Activated naive CD8-positive, alpha-beta T cell treated with anti-CD3 and anti-CD28 coated beads, Interleukin-2, amount 10 ng/mL, durations not matched to agents 7 days and 5 days (primary cell): ENCODE measurements around the gene BNC2. TPM values are rescaled to one million over a fixed set of nuclear protein-coding genes. Genes with fewer than 3 reads are reported as not detected.
"Not testable (repeated sequence)": the region's sequence is repeated elsewhere in the genome, so short reads cannot be mapped to it uniquely, and the experiment has no call there.

Experiments
- ATAC-seq: fragments of 150-1000 bp; cut with Tn5 transposase; one replicate; pipeline ENCODE4 v1.10.0; 2021; ENCODE audit warnings: low read depth, moderate library complexity
- POLR2A ChIA-PET: fragments of 350-600 bp; sonication (Branson Sonifier 250); formaldehyde crosslinking; loops from one replicate; lab custom pipeline; 2021; ENCODE audit warnings: antibody characterized with exemption; lab: Charles Lee
- DNase-seq: peaks from one replicate; pipeline ENCODE4 v3.0.0; 2021
- H3K27ac Mint-ChIP-seq: one replicate; pipeline ENCODE4 v1.8.0; 2022; ENCODE audit warnings: mild to moderate bottlenecking, mixed read lengths
- H3K27me3 Mint-ChIP-seq: one replicate; pipeline ENCODE4 v1.8.0; 2022; ENCODE audit warnings: mild to moderate bottlenecking, moderate library complexity, mixed read lengths
- H3K36me3 Mint-ChIP-seq: one replicate; pipeline ENCODE4 v1.8.0; 2021; ENCODE audit warnings: mild to moderate bottlenecking, mixed read lengths
- H3K4me1 Mint-ChIP-seq: one replicate; pipeline ENCODE4 v1.8.0; 2021; ENCODE audit warnings: mixed read lengths
- H3K4me3 Mint-ChIP-seq: one replicate; pipeline ENCODE4 v1.8.0; 2022; ENCODE audit warnings: mild to moderate bottlenecking, moderate library complexity, mixed read lengths
- H3K9me3 Mint-ChIP-seq: one replicate; pipeline ENCODE4 v1.8.0; 2021; ENCODE audit warnings: mixed read lengths
- total RNA-seq, 2 experiments: library from RNA; stranded (reverse); gene quantifications; one replicate each; pipeline ENCODE4 v1.2.3, GENCODE V29; 2021

The BNC2 gene
- total RNA-seq, 2 experiments from 2014 or later = not detected

DNA sequence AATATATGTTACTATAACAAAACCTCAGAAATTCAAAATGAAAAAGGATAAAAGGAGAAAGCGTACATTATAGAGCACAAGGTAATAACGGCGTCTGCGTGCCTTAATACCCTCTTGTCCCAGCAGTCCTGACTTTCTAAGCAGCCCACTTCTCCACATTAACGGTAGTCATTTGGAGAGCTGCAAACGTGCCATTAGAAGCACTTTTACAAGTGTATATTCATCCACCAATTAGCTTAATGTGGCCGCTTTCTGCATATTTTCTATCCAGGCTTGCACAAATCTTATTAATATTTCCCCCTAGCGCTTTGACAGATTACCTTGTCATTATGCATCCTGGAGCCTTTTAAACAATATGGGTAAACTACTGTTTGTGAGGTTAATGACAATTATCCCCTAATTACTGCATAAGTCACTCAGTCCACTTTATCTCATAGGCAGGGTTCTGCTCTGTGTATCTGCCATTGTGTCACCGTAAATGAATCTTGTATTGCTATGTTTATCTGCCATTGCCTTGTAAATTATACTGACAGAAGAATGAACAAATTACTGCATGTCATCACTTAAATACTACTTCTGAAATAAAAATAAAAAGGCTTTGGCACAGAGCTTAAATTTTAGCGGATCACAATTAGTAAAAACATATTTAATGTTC lies 421.3 kb downstream of the BNC2 start:
- Mint-ChIP-seq H3K9me3 (no peaks in the 10 kb centered on the region), H3K27ac (no peak overlapping the region), H3K4me1 (no peaks in the 10 kb centered on the region), H3K4me3 (no peak overlapping the region), H3K27me3 (no peaks in the 10 kb centered on the region), H3K36me3 (no peaks in the 10 kb centered on the region)
- no peak for DNase-seq
- ATAC-seq = no peak
- POLR2A ChIA-PET = no interaction called here

DNA sequence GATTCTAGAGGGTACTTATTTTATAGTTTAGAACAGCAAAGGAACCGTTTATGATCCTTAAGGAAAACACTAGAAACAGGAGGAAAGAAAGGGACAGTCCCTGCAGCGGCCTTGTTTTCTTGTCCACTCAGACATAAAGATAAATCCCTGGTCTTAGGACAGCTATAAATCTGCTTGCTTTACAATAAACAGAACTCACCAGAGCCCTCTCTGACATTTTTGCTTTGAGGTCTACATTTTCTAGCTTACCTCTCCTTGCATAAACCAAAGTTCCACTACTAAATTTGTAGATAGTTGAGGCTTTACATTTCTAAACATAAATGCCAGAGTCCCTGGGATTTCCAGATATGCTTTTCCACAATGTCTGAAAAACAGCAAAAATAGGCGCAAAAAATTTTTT lies 422.5 kb downstream of the BNC2 start:
- Mint-ChIP-seq H3K36me3 (no peaks in the 10 kb centered on the region), H3K27me3 (no peaks in the 10 kb centered on the region), H3K27ac (no peak overlapping the region), H3K4me1 (no peaks in the 10 kb centered on the region), H3K4me3 (no peak overlapping the region), H3K9me3 (no peaks in the 10 kb centered on the region)
- no peak for DNase-seq
- ATAC-seq = no peak
- POLR2A ChIA-PET = no interaction called here

- no peaks in the 10 kb centered on the region for H3K36me3 Mint-ChIP-seq
- H3K4me3 Mint-ChIP-seq = no peak overlapping the region
- H3K4me1 Mint-ChIP-seq = no peaks in the 10 kb centered on the region
- DNase-seq (no peak), ATAC-seq (no peak)
- POLR2A ChIA-PET = no interaction called here
- H3K27ac Mint-ChIP-seq = no peak overlapping the region
- no peaks in the 10 kb centered on the region for H3K27me3 Mint-ChIP-seq
- H3K9me3 Mint-ChIP-seq = no peaks in the 10 kb centered on the region
These were observed 423.8 kb downstream of the BNC2 start for GRCh38 chr9:16446636-16447035.

- H3K27me3 Mint-ChIP-seq = no peaks in the 10 kb centered on the region
- no peaks in the 10 kb centered on the region for H3K9me3 Mint-ChIP-seq
These were observed 425.1 kb downstream of the BNC2 start for GRCh38 chr9:16445141-16445920.

DNA sequence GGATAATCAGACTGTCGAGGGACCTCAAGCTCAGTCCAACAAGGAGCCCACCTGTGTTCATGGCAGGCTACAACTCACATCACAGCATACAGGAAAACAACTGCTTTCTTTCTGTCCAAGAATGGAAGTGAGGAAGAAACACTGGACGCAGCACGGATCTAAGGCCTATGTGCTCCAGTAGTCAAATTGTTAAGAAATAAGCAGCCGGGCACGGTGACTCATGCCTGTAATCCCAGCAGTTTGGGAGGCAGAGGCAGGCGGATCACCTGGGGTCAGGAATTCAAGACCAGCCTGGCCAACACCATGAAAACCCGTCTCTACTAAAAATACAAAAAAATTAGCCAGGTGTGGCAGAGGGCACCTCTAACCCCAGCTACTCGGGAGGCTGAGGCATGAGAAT lies 427.8 kb downstream of the BNC2 start:
- H3K36me3 Mint-ChIP-seq = no peaks in the 10 kb centered on the region
- peaks cover 4% of the 10 kb centered on the region for H3K9me3 Mint-ChIP-seq
- ATAC-seq = no peak
- H3K27me3 Mint-ChIP-seq = no peaks in the 10 kb centered on the region
- no peak overlapping the region for H3K4me3 Mint-ChIP-seq
- no peaks in the 10 kb centered on the region for H3K4me1 Mint-ChIP-seq
- no peak overlapping the region for H3K27ac Mint-ChIP-seq
- no peak for DNase-seq
- POLR2A ChIA-PET = no interaction called here

More at GRCh38 chr9:16445141-16445920, 425.1 kb downstream of the BNC2 start:
- Mint-ChIP-seq H3K36me3 (no peaks in the 10 kb centered on the region), H3K27ac (no peak overlapping the region), H3K4me1 (no peaks in the 10 kb centered on the region), H3K4me3 (no peak overlapping the region)
- POLR2A ChIA-PET = no interaction called here
- ATAC-seq (no peak), DNase-seq (no peak)

DNA sequence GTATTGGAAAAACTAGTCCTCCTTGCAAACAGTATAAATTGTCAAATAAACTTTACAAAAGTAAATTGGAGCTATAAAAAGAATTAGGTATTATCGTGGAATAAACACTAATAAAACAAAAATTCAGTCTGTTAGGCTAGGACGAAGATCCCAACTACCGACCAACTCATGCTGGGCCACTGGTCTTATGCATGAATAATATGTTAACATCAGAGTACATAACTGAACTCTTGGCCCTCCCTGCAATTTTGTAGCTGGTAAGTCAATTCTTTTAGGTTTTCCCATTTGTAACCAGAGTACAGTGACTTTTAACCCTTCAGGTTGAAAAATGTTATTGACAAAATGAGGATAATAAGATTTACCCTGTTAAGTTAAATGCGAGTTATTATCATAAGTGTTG lies 428.7 kb downstream of the BNC2 start:
- no peak overlapping the region for H3K4me3 Mint-ChIP-seq
- H3K27me3 Mint-ChIP-seq = no peaks in the 10 kb centered on the region
- no peaks in the 10 kb centered on the region for H3K36me3 Mint-ChIP-seq
- H3K9me3 Mint-ChIP-seq = peaks cover 5% of the 10 kb centered on the region
- POLR2A ChIA-PET = no interaction called here
- DNase-seq = no peak
- ATAC-seq = no peak
- no peak overlapping the region for H3K27ac Mint-ChIP-seq
- H3K4me1 Mint-ChIP-seq = no peaks in the 10 kb centered on the region

- DNase-seq, POLR2A ChIA-PET, H3K27me3 Mint-ChIP-seq, H3K27ac Mint-ChIP-seq, H3K4me3 Mint-ChIP-seq, ATAC-seq, H3K36me3 Mint-ChIP-seq, H3K4me1 Mint-ChIP-seq: not testable (repeated sequence)
- H3K9me3 Mint-ChIP-seq = peaks cover 12% of the 10 kb centered on the region
These were observed 431.6 kb downstream of the BNC2 start for GRCh38 chr9:16438831-16439230.

- H3K36me3 Mint-ChIP-seq = no peaks in the 10 kb centered on the region
- ATAC-seq = no peak
- POLR2A ChIA-PET = no interaction called here
These were observed 433.9 kb downstream of the BNC2 start for GRCh38 chr9:16436545-16436944.

GRCh38 chr9:16434526-16434925 lies 435.9 kb downstream of the BNC2 start:
- DNase-seq = no peak
- H3K9me3 Mint-ChIP-seq = peaks cover 11% of the 10 kb centered on the region
- H3K27ac Mint-ChIP-seq = no peak overlapping the region
- peaks cover 6% of the 10 kb centered on the region for H3K27me3 Mint-ChIP-seq
- H3K4me1 Mint-ChIP-seq = no peaks in the 10 kb centered on the region
- H3K36me3 Mint-ChIP-seq = no peaks in the 10 kb centered on the region
- POLR2A ChIA-PET = no interaction called here
- H3K4me3 Mint-ChIP-seq = no peak overlapping the region
- no peak for ATAC-seq

More at GRCh38 chr9:16436545-16436944, 433.9 kb downstream of the BNC2 start:
- H3K4me3 Mint-ChIP-seq = no peak overlapping the region
- DNase-seq = no peak
- peaks cover 6% of the 10 kb centered on the region for H3K27me3 Mint-ChIP-seq
- no peak overlapping the region for H3K27ac Mint-ChIP-seq
- no peaks in the 10 kb centered on the region for H3K4me1 Mint-ChIP-seq
- H3K9me3 Mint-ChIP-seq = peaks cover 12% of the 10 kb centered on the region

DNA sequence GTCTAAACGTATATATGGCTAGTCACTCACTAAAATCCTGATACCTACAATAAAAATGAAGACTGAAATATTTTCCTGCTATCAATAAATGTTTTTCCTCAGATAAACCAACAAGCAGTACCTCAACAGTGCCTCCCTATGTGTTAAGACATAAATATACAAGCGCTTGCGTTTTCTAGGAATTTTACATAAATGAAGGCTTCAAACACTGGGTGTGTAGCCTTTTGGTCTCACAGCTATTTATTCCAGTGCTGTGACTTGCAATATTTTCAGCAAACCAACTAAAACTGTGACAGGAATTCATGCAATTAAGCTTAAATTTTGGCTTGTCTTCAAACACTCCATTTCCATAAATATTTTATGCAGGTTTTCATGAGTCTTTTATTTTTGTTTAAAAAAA lies 437.0 kb downstream of the BNC2 start:
- ATAC-seq = no peak
- Mint-ChIP-seq H3K36me3 (no peaks in the 10 kb centered on the region), H3K27me3 (peaks cover 6% of the 10 kb centered on the region), H3K4me3 (no peak overlapping the region), H3K4me1 (no peaks in the 10 kb centered on the region), H3K27ac (no peak overlapping the region), H3K9me3 (peaks cover 8% of the 10 kb centered on the region)
- no peak for DNase-seq
- POLR2A ChIA-PET = no interaction called here

DNA sequence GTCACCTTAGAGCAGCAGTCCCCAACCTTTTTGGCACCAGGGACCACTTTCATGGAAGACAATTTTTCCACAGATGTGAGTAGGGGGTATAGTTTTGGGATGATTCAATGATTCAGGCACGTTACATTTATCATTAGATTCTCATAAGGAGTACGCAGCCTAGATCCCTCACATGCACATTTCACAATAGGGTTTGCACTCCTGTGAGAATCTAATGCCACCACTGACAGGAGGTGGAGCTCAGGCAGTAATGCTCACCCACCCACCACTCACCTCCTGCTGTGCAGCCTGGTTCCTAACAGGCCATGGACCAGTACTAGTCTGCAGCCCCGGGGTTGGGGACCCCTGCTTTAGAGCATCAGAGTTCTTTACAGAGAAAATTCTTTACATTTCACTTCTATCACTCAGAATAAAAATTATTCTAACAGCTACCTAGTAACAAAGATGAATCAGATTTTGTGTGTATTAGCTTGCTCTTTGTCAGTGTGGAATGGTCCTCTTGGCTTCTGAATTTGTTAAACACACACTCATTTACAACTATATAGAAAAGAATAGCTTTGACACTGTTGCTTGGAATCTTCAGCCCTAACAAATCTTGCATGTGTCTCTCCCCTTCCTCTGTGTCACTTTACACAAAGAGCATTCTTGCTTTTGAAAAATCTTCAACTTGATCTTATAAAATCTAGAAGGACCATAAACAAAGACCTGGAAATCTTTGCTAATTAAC lies 438.6 kb downstream of the BNC2 start:
- DNase-seq = no peak
- Mint-ChIP-seq H3K9me3 (peaks cover 8% of the 10 kb centered on the region), H3K4me1 (no peaks in the 10 kb centered on the region), H3K27ac (no peak overlapping the region), H3K36me3 (no peaks in the 10 kb centered on the region), H3K4me3 (no peak overlapping the region), H3K27me3 (peaks cover 6% of the 10 kb centered on the region)
- ATAC-seq = no peak
- POLR2A ChIA-PET = no interaction called here

DNA sequence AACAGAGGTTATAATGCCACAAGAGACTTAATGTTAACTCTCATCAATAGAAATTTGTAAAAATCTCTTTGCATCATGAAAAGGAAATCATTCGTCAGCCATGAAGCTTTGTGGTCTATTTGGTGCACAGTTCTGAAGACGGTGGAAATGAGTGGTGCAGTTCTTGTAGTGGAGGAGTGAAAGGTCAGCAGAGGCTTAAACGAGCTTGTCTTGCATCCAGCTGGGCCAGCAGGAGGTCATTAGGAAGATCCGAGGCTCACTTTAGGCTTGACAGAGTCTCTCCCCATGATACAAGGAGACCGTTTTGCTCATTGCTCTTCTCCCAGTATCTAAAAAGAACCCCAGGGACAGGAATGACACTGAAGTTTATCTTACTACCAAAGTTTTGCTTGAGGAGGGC lies 440.8 kb downstream of the BNC2 start:
- POLR2A ChIA-PET = no interaction called here
- Mint-ChIP-seq H3K36me3 (no peaks in the 10 kb centered on the region), H3K27ac (no peak overlapping the region), H3K4me1 (no peaks in the 10 kb centered on the region), H3K4me3 (no peak overlapping the region), H3K9me3 (no peaks in the 10 kb centered on the region), H3K27me3 (peaks cover 2% of the 10 kb centered on the region)
- DNase-seq (no peak), ATAC-seq (no peak)

GRCh38 chr9:16427873-16428427 lies 442.5 kb downstream of the BNC2 start:
- no peaks in the 10 kb centered on the region for H3K4me1 Mint-ChIP-seq
- no peaks in the 10 kb centered on the region for H3K36me3 Mint-ChIP-seq
- H3K27ac Mint-ChIP-seq = no peak overlapping the region
- H3K4me3 Mint-ChIP-seq = no peak overlapping the region
- no peak for DNase-seq
- H3K9me3 Mint-ChIP-seq = no peaks in the 10 kb centered on the region
- ATAC-seq = no peak
- peaks cover 2% of the 10 kb centered on the region for H3K27me3 Mint-ChIP-seq
- POLR2A ChIA-PET = no interaction called here
